Adipocyte (in vitro differentiated cells): ENCODE data around the gene HIVEP3.
"Not testable (repeated sequence)": the region's sequence is repeated elsewhere in the genome, so short reads cannot be mapped to it uniquely, and the experiment has no call there.

ENCODE experiments used
- DNase-seq: peaks from one replicate; pipeline ENCODE4 v3.0.0-alpha.2; 2015; ENCODE audit warnings: low read depth
- H3K27me3 ChIP-seq: replicated peaks from 2 replicates; pipeline ENCODE4 v1.7.0; 2013; ENCODE audit warnings: mild to moderate bottlenecking, low read length, moderate library complexity; ENCODE audit not compliant: control insufficient read depth, insufficient read depth
- H3K36me3 ChIP-seq: 2 replicates; pipeline ENCODE4 v1.7.0; 2013; ENCODE audit warnings: low read length, mild to moderate bottlenecking, moderate library complexity; ENCODE audit not compliant: control insufficient read depth, insufficient read depth, severe bottlenecking
- H3K4me1 ChIP-seq: 2 replicates; pipeline ENCODE4 v1.7.0; 2013; ENCODE audit warnings: mild to moderate bottlenecking, low read length, moderate library complexity; ENCODE audit not compliant: control insufficient read depth, insufficient read depth
- H3K4me3 ChIP-seq: 2 replicates; pipeline ENCODE4 v1.7.0; 2013; ENCODE audit warnings: mild to moderate bottlenecking, low read length, moderate library complexity
- H3K9ac ChIP-seq: 2 replicates; pipeline ENCODE4 v1.7.0; 2013; ENCODE audit warnings: mild to moderate bottlenecking, low read length, moderate library complexity
- H3K9me3 ChIP-seq: 2 replicates; pipeline ENCODE4 v1.7.0; 2013; ENCODE audit warnings: mild to moderate bottlenecking, low read length, moderate library complexity; ENCODE audit not compliant: control insufficient read depth

The HIVEP3 gene

GRCh38 chr1:41921271-41921670 lies 2.5 kb upstream of the HIVEP3 start:
- H3K9me3 ChIP-seq, H3K9ac ChIP-seq, H3K4me3 ChIP-seq, H3K27me3 ChIP-seq, DNase-seq, H3K36me3 ChIP-seq: not testable (repeated sequence)
- peaks cover 24% of the 10 kb centered on the region for H3K4me1 ChIP-seq

- H3K4me3 ChIP-seq, result no peak overlapping the region
- no peaks in the 10 kb centered on the region for H3K27me3 ChIP-seq
- H3K36me3 ChIP-seq, result no peaks in the 10 kb centered on the region
Measured at GRCh38 chr1:41920658-41921057, 1.9 kb upstream of the HIVEP3 start.

GRCh38 chr1:41919764-41920397 lies 1.2 kb upstream of the HIVEP3 start:
- Histone ChIP-seq H3K9me3 (peaks cover 4% of the 10 kb centered on the region), H3K4me3 (no peak overlapping the region), H3K27me3 (no peaks in the 10 kb centered on the region), H3K36me3 (no peaks in the 10 kb centered on the region), H3K9ac (no peak overlapping the region), H3K4me1 (peaks cover 29% of the 10 kb centered on the region)
- DNase-seq, result no peak

More at GRCh38 chr1:41920658-41921057, 1.9 kb upstream of the HIVEP3 start:
- peaks cover 4% of the 10 kb centered on the region for H3K9me3 ChIP-seq
- DNase-seq, result peak; percentile 45
- no peak overlapping the region for H3K9ac ChIP-seq
- H3K4me1 ChIP-seq, result peaks cover 24% of the 10 kb centered on the region

GRCh38 chr1:41919131-41919530 lies 409 bp upstream of the HIVEP3 start:
- H3K4me3 ChIP-seq, result peak overlapping the region; percentile 89
- H3K9me3 ChIP-seq, result peaks cover 3% of the 10 kb centered on the region
- H3K27me3 ChIP-seq, result no peaks in the 10 kb centered on the region
- peaks cover 29% of the 10 kb centered on the region for H3K4me1 ChIP-seq
- DNase-seq, result no peak
- no peaks in the 10 kb centered on the region for H3K36me3 ChIP-seq
- H3K9ac ChIP-seq, result peak overlapping the region; percentile 82

- H3K4me3 ChIP-seq, result peak overlapping the region; percentile 89
- peak overlapping the region; percentile 82 for H3K9ac ChIP-seq
- H3K27me3 ChIP-seq, result no peaks in the 10 kb centered on the region
- H3K36me3 ChIP-seq, result no peaks in the 10 kb centered on the region
- peaks cover 29% of the 10 kb centered on the region for H3K4me1 ChIP-seq
- H3K9me3 ChIP-seq, result no peaks in the 10 kb centered on the region
- peak; percentile 75 for DNase-seq
Measured at GRCh38 chr1:41917835-41918449, 780 bp downstream of the HIVEP3 start.

- H3K27me3 ChIP-seq, result no peaks in the 10 kb centered on the region
- H3K9me3 ChIP-seq, result no peaks in the 10 kb centered on the region
- peak overlapping the region; percentile 82 for H3K9ac ChIP-seq
- H3K4me3 ChIP-seq, result peak overlapping the region; percentile 89
- peaks cover 29% of the 10 kb centered on the region for H3K4me1 ChIP-seq
- DNase-seq, result no peak
- no peaks in the 10 kb centered on the region for H3K36me3 ChIP-seq
Measured at GRCh38 chr1:41917076-41917475, 1.6 kb downstream of the HIVEP3 start.

GRCh38 chr1:41915786-41916571 lies 2.7 kb downstream of the HIVEP3 start:
- no peak for DNase-seq
- no peaks in the 10 kb centered on the region for H3K27me3 ChIP-seq
- no peak overlapping the region for H3K4me3 ChIP-seq
- peaks cover 1% of the 10 kb centered on the region for H3K9me3 ChIP-seq
- H3K9ac ChIP-seq, result peak overlapping the region; percentile 20
- H3K4me1 ChIP-seq, result peaks cover 29% of the 10 kb centered on the region
- H3K36me3 ChIP-seq, result no peaks in the 10 kb centered on the region

- Histone ChIP-seq H3K9ac (no peak overlapping the region), H3K9me3 (peaks cover 6% of the 10 kb centered on the region), H3K4me3 (no peak overlapping the region), H3K27me3 (no peaks in the 10 kb centered on the region), H3K4me1 (peaks cover 29% of the 10 kb centered on the region), H3K36me3 (no peaks in the 10 kb centered on the region)
- DNase-seq, result no peak
Measured at GRCh38 chr1:41914516-41914915, 4.2 kb downstream of the HIVEP3 start.

GRCh38 chr1:41913014-41913413 lies 5.7 kb downstream of the HIVEP3 start:
- H3K9me3 ChIP-seq, result peaks cover 8% of the 10 kb centered on the region
- no peaks in the 10 kb centered on the region for H3K36me3 ChIP-seq
- peaks cover 25% of the 10 kb centered on the region for H3K4me1 ChIP-seq
- no peak overlapping the region for H3K4me3 ChIP-seq
- DNase-seq, result no peak
- no peak overlapping the region for H3K9ac ChIP-seq
- H3K27me3 ChIP-seq, result no peaks in the 10 kb centered on the region

GRCh38 chr1:41908288-41908895 lies 10.3 kb downstream of the HIVEP3 start:
- Histone ChIP-seq H3K9me3 (peaks cover 8% of the 10 kb centered on the region), H3K4me3 (no peak overlapping the region), H3K27me3 (no peaks in the 10 kb centered on the region), H3K4me1 (no peaks in the 10 kb centered on the region), H3K36me3 (no peaks in the 10 kb centered on the region), H3K9ac (no peak overlapping the region)
- no peak for DNase-seq

GRCh38 chr1:41907446-41907845 lies 11.3 kb downstream of the HIVEP3 start:
- Histone ChIP-seq H3K9me3 (peaks cover 8% of the 10 kb centered on the region), H3K9ac (no peak overlapping the region), H3K36me3 (no peaks in the 10 kb centered on the region), H3K27me3 (no peaks in the 10 kb centered on the region), H3K4me1 (peaks cover 5% of the 10 kb centered on the region), H3K4me3 (no peak overlapping the region)
- DNase-seq, result no peak
